H9 (cell line): ENCODE measurements around the gene TCF4. TPM values are rescaled to one million over a fixed set of nuclear protein-coding genes. Genes with fewer than 3 reads are reported as not detected.

ENCODE experiments used
- DNase-seq: peaks from one replicate; pipeline ENCODE4 v3.0.0-alpha.2; 2017
- H2AFZ ChIP-seq: one replicate; pipeline ENCODE4 v1.6.1; 2013; ENCODE audit warnings: mild to moderate bottlenecking, low read length, control low read depth, moderate library complexity
- H2AK5ac ChIP-seq: 2 replicates; pipeline ENCODE4 v1.6.1; 2013; ENCODE audit warnings: low read length, control low read depth, mixed read lengths; ENCODE audit not compliant: insufficient read length
- H2BK120ac ChIP-seq: one replicate; pipeline ENCODE4 v1.6.1; 2013; ENCODE audit warnings: low read depth, mild to moderate bottlenecking, low read length, control low read depth, inconsistent platforms; ENCODE audit not compliant: poor library complexity, severe bottlenecking
- H2BK12ac ChIP-seq: 2 replicates; pipeline ENCODE4 v1.6.1; 2013; ENCODE audit warnings: low read length, control low read depth, mixed read lengths, low read depth; ENCODE audit not compliant: insufficient read length
- H2BK15ac ChIP-seq: 2 replicates; pipeline ENCODE4 v1.6.1; 2013; ENCODE audit warnings: low read depth, low read length, control low read depth
- H2BK20ac ChIP-seq: one replicate; pipeline ENCODE4 v1.6.1; 2013; ENCODE audit warnings: low read depth, mild to moderate bottlenecking, low read length, control low read depth, inconsistent platforms; ENCODE audit not compliant: poor library complexity, severe bottlenecking
- H2BK5ac ChIP-seq: 2 replicates; pipeline ENCODE4 v1.6.1; 2013; ENCODE audit warnings: low read length, control low read depth, mixed read lengths; ENCODE audit not compliant: insufficient read length
- H3K14ac ChIP-seq: 2 replicates; pipeline ENCODE4 v1.6.1; 2013; ENCODE audit warnings: low read length, control low read depth; ENCODE audit not compliant: insufficient read depth
- H3K18ac ChIP-seq: 2 replicates; pipeline ENCODE4 v1.6.1; 2013; ENCODE audit warnings: low read depth, mild to moderate bottlenecking, mixed read lengths, low read length, control low read depth; ENCODE audit not compliant: insufficient read length
- H3K23ac ChIP-seq: 2 replicates; pipeline ENCODE4 v1.6.1; 2013; ENCODE audit warnings: low read length, control low read depth, mixed read lengths, low read depth; ENCODE audit not compliant: insufficient read length
- H3K23me2 ChIP-seq: 2 replicates; pipeline ENCODE4 v1.6.1; 2013; ENCODE audit warnings: low read depth, mild to moderate bottlenecking, mixed read lengths, low read length, control low read depth; ENCODE audit not compliant: insufficient read length, poor library complexity, severe bottlenecking
- H3K27ac ChIP-seq: 2 replicates; pipeline ENCODE4 v1.5.1; 2013; ENCODE audit warnings: low read length, control low read depth, mixed read lengths, low read depth; ENCODE audit not compliant: insufficient read length
- H3K27me3 ChIP-seq: 2 replicates; pipeline ENCODE4 v1.6.1; 2013; ENCODE audit warnings: low read length, control low read depth, inconsistent platforms; ENCODE audit not compliant: insufficient read depth
- H3K4ac ChIP-seq: 2 replicates; pipeline ENCODE4 v1.6.1; 2013; ENCODE audit warnings: low read depth, mild to moderate bottlenecking, control low read depth, inconsistent platforms, low read length, moderate library complexity
- H3K4me1 ChIP-seq: 2 replicates; pipeline ENCODE4 v1.6.1; 2013; ENCODE audit warnings: low read length, control low read depth, inconsistent platforms; ENCODE audit not compliant: insufficient read depth
- H3K4me2 ChIP-seq: 2 replicates; pipeline ENCODE4 v1.6.1; 2013; ENCODE audit warnings: low read length, control low read depth, mixed read lengths; ENCODE audit not compliant: insufficient read length, insufficient read depth
- H3K56ac ChIP-seq: 2 replicates; pipeline ENCODE4 v1.6.1; 2013; ENCODE audit warnings: low read depth, mild to moderate bottlenecking, mixed read lengths, low read length, control low read depth; ENCODE audit not compliant: insufficient read length
- H3K79me1 ChIP-seq: 2 replicates; pipeline ENCODE4 v1.6.1; 2013; ENCODE audit warnings: low read depth, mild to moderate bottlenecking, moderate library complexity, low read length, control low read depth, inconsistent platforms; ENCODE audit not compliant: insufficient read depth, poor library complexity, severe bottlenecking
- H3K79me2 ChIP-seq: 2 replicates; pipeline ENCODE4 v1.6.1; 2013; ENCODE audit warnings: low read length, control low read depth, inconsistent platforms; ENCODE audit not compliant: insufficient read depth
- H3K9ac ChIP-seq: 2 replicates; pipeline ENCODE4 v1.6.1; 2013; ENCODE audit warnings: low read length, control low read depth, mixed read lengths; ENCODE audit not compliant: insufficient read length; ENCODE audit errors: extremely low read depth
- H3K9me3 ChIP-seq: one replicate; pipeline ENCODE4 v1.6.1; 2013; ENCODE audit warnings: low read depth, low read length, inconsistent platforms; ENCODE audit not compliant: control insufficient read depth
- H3T11ph ChIP-seq: one replicate; pipeline ENCODE4 v1.6.1; 2013; ENCODE audit warnings: mild to moderate bottlenecking, low read length, control low read depth, inconsistent platforms
- H4K20me1 ChIP-seq: one replicate; pipeline ENCODE4 v1.6.1; 2013; ENCODE audit not compliant: control insufficient read depth, insufficient read length, insufficient read depth
- H4K5ac ChIP-seq: 2 replicates; pipeline ENCODE4 v1.6.1; 2013; ENCODE audit warnings: low read depth, mild to moderate bottlenecking, mixed read lengths, low read length, control low read depth; ENCODE audit not compliant: insufficient read length
- H4K8ac ChIP-seq: replicated peaks from 2 replicates; pipeline ENCODE4 v1.6.1; 2013; ENCODE audit warnings: low read length, control low read depth, mixed read lengths, low read depth; ENCODE audit not compliant: insufficient read length
- H4K91ac ChIP-seq: 2 replicates; pipeline ENCODE4 v1.6.1; 2013; ENCODE audit warnings: low read depth, mild to moderate bottlenecking, moderate library complexity, mixed read lengths, low read length, control low read depth; ENCODE audit not compliant: insufficient read length
- H3K27ac Mint-ChIP-seq, 3 experiments: 2 replicates in 2 of 3; 3 replicates in 1 of 3; pipeline ENCODE4 v1.8.0; 2020 to 2021; ENCODE audit warnings: mixed read lengths in 3 of 3, mild to moderate bottlenecking in 1 of 3, moderate library complexity in 1 of 3
- H3K27me3 Mint-ChIP-seq: 2 replicates; pipeline ENCODE4 v1.8.0; 2021; ENCODE audit warnings: low read depth, mild to moderate bottlenecking, moderate library complexity, mixed read lengths
- H3K36me3 Mint-ChIP-seq, 3 experiments: 2 replicates in 2 of 3; 3 replicates in 1 of 3; pipeline ENCODE4 v1.8.0; 2020 to 2021; ENCODE audit warnings: low read depth in 3 of 3, mixed read lengths in 3 of 3; ENCODE audit not compliant: insufficient read depth in 1 of 3
- H3K4me1 Mint-ChIP-seq, 2 experiments: 2 replicates each; pipeline ENCODE4 v1.8.0; 2020; ENCODE audit warnings: mixed read lengths in 2 of 2
- H3K4me3 Mint-ChIP-seq, 2 experiments: 2 replicates in 1 of 2; 3 replicates in 1 of 2; pipeline ENCODE4 v1.8.0; 2020 to 2021; ENCODE audit warnings: mild to moderate bottlenecking in 2 of 2, mixed read lengths in 2 of 2, moderate library complexity in 1 of 2
- H3K9me3 Mint-ChIP-seq, 2 experiments: 2 replicates in 1 of 2; 3 replicates in 1 of 2; pipeline ENCODE4 v1.8.0; 2020; ENCODE audit warnings: mild to moderate bottlenecking in 2 of 2, mixed read lengths in 2 of 2, moderate library complexity in 1 of 2
- WGBS: extraction: QIAGEN DNeasy Blood & Tissue Kit; methylation state at CpG from one replicate; pipeline ENCODE4 v1.1.7; 2013; ENCODE audit warnings: missing lambda C conversion rate, low lambda C conversion rate, mixed read lengths; ENCODE audit not compliant: insufficient read length; ENCODE audit errors: extremely low coverage; 5-methylcytosine and 5-hydroxymethylcytosine counted together
- total RNA-seq: library from RNA; stranded (reverse); gene quantifications from 2 replicates; pipeline ENCODE4 v1.2.1, GENCODE V29; 2021
- TF ChIP-seq, protein P1 (sequence below): fragments of 200-600 bp; sonication (generic); conservative IDR thresholded peaks from 3 replicates; pipeline ENCODE4 v1.8.0; 2021; ENCODE audit warnings: antibody characterized with exemption, mild to moderate bottlenecking

The TCF4 gene
- total RNA-seq, 1 experiment from 2014 or later, result 99.4 TPM

GRCh38 chr18:55316486-55317184, 271.4 kb downstream of the TCF4 start:
- no peak overlapping the region for H2AK5ac ChIP-seq
- H3K36me3 Mint-ChIP-seq, result no peaks in the 10 kb centered on the region
- no peak for DNase-seq
- H4K20me1 ChIP-seq, result no peaks in the 10 kb centered on the region
- H4K5ac ChIP-seq, result no peak overlapping the region
- peaks cover 57 to 70% of the 10 kb centered on the region in 2 experiments for H3K4me1 Mint-ChIP-seq
- peak overlapping the region; percentile 2 to 59 (median 56); a peak in 3 of 7 replicates for H3K27ac Mint-ChIP-seq
- TF ChIP-seq, protein P1, sequence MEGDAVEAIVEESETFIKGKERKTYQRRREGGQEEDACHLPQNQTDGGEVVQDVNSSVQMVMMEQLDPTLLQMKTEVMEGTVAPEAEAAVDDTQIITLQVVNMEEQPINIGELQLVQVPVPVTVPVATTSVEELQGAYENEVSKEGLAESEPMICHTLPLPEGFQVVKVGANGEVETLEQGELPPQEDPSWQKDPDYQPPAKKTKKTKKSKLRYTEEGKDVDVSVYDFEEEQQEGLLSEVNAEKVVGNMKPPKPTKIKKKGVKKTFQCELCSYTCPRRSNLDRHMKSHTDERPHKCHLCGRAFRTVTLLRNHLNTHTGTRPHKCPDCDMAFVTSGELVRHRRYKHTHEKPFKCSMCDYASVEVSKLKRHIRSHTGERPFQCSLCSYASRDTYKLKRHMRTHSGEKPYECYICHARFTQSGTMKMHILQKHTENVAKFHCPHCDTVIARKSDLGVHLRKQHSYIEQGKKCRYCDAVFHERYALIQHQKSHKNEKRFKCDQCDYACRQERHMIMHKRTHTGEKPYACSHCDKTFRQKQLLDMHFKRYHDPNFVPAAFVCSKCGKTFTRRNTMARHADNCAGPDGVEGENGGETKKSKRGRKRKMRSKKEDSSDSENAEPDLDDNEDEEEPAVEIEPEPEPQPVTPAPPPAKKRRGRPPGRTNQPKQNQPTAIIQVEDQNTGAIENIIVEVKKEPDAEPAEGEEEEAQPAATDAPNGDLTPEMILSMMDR, result no peak
- H3K9ac ChIP-seq, result no peak overlapping the region
- peaks cover 1% of the 10 kb centered on the region; the same call in 1 of the 2 replicates for H3K79me2 ChIP-seq
- H3K23me2 ChIP-seq, result peaks cover 4% of the 10 kb centered on the region
- no peak overlapping the region for H4K91ac ChIP-seq
- no peaks in the 10 kb centered on the region for H3K9me3 Mint-ChIP-seq
- H2BK12ac ChIP-seq, result no peak overlapping the region
- no peak overlapping the region for H3K4me2 ChIP-seq
- no peak overlapping the region for H2AFZ ChIP-seq
- H3K4ac ChIP-seq, result no peak overlapping the region
- no peak overlapping the region for H3K27ac ChIP-seq
- peaks cover 4% of the 10 kb centered on the region; the same call in 1 of the 2 replicates for H3K4me1 ChIP-seq
- no peak overlapping the region for H2BK15ac ChIP-seq
- H3K56ac ChIP-seq, result no peak overlapping the region
- H4K8ac ChIP-seq, result no peak overlapping the region
- no peak overlapping the region for H3K23ac ChIP-seq
- H3K18ac ChIP-seq, result no peak overlapping the region
- H2BK20ac ChIP-seq, result no peak overlapping the region
- no peak overlapping the region for H2BK120ac ChIP-seq
- no peak overlapping the region for H2BK5ac ChIP-seq
- H3K79me1 ChIP-seq, result no peaks in the 10 kb centered on the region
- no CpG with 5 or more reads among the region's 4 CpGs for WGBS
- no peaks in the 10 kb centered on the region for H3K27me3 ChIP-seq
- H3K14ac ChIP-seq, result no peak overlapping the region
- no peaks in the 10 kb centered on the region for H3K9me3 ChIP-seq
- H3K4me3 Mint-ChIP-seq, result no peak overlapping the region
- no peak overlapping the region for H3T11ph ChIP-seq
- H3K27me3 Mint-ChIP-seq, result no peaks in the 10 kb centered on the region
